A673 (cell line): ENCODE results near the gene SUV39H2.

Experiments
- EZH2 ChIP-seq: fragments of 200-600 bp; sonication (generic); IDR thresholded peaks from 2 replicates; pipeline ENCODE4 v1.6.1; 2017; ENCODE audit warnings: borderline replicate concordance, low read depth, mild to moderate bottlenecking, mixed read lengths, antibody characterized with exemption, low read length; ENCODE audit not compliant: poor library complexity, severe bottlenecking
- TF ChIP-seq, protein P1 (sequence below): fragments of 300-800, 200-600 bp; sonication (generic); conservative IDR thresholded peaks from 2 replicates; pipeline ENCODE4 v1.5.1; 2017; ENCODE audit warnings: low read depth, mild to moderate bottlenecking, antibody characterized with exemption, low read length, moderate library complexity, mixed read lengths

DNA sequence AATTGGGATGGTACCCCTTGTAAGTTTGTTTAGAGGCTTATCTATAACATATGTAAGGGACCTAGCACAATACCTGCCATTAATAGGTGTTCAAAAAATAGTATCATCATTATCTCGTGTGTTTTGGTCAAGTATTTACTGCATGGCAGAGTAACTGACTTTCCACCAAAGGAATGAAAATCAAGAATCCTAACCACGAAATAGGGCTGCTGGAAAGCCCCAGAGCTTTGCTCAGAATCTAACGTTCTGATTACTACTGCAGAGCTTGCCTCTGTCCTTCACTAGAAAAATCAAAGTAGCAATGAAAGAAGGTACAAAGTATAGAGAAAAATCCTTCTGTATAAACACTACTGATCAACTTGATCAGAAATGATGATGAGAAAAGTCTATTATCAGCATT, 40.3 kb downstream of the SUV39H2 start:
- TF ChIP-seq EZH2 = no peak
- TF ChIP-seq, protein P1, sequence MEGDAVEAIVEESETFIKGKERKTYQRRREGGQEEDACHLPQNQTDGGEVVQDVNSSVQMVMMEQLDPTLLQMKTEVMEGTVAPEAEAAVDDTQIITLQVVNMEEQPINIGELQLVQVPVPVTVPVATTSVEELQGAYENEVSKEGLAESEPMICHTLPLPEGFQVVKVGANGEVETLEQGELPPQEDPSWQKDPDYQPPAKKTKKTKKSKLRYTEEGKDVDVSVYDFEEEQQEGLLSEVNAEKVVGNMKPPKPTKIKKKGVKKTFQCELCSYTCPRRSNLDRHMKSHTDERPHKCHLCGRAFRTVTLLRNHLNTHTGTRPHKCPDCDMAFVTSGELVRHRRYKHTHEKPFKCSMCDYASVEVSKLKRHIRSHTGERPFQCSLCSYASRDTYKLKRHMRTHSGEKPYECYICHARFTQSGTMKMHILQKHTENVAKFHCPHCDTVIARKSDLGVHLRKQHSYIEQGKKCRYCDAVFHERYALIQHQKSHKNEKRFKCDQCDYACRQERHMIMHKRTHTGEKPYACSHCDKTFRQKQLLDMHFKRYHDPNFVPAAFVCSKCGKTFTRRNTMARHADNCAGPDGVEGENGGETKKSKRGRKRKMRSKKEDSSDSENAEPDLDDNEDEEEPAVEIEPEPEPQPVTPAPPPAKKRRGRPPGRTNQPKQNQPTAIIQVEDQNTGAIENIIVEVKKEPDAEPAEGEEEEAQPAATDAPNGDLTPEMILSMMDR = no peak
